ENCODE measurements around the gene PTPRN2. TPM values are rescaled to one million over a fixed set of nuclear protein-coding genes. Genes with fewer than 3 reads are reported as not detected.

PTPRN2 gene
- polyA plus RNA-seq, 2 donors, result 0.37 to 0.40 TPM

DNA sequence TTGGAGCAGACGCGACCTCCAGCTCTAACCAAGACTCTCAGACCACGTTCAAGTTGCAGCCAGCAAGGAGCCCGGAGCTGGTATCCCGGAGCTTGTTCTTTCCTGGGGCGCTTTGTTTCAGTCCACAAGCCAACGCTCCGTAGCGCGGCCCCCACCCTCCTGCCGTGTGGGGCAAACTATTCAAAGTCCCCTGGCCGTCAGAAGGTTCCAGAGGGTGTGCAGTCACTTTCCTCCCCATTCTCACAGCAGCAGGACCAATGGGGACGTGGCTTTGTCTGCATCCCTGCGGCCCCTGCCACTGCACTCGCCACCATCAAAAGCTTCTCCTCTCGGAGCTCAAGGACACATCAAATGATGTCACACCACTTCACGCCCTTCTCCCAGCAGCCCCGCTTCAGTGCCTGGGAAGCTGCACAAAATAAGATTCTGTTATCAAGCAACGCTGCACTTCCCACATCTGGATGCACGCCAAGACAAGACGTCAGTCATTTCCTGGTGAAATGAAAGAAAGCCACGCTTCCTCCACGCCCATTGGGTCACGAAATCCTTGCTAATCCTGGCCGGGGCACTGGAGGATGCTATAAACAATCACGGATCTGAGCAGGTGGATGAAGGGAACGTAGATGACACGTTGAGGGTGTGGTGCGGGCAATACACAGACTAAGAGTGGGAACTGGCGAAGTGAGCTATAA lies 348.2 kb downstream of the PTPRN2 start:
- Histone ChIP-seq H3K4me3 (ENCODE audit: low read depth in 1 of 2, low read length in 2 of 2) (no peak overlapping the region), H3K4me1 (ENCODE audit: control insufficient read depth in 2 of 2, insufficient read depth in 2 of 2, low read length in 1 of 2) (peaks cover 0 to 2% of the 10 kb centered on the region in 2 donors), H3K9me3 (ENCODE audit: control insufficient read depth in 2 of 2, insufficient read depth in 1 of 2, low read depth in 1 of 2, low read length in 1 of 2) (peaks cover 0 to 8% of the 10 kb centered on the region in 2 donors), H3K36me3 (ENCODE audit: control insufficient read depth in 2 of 2, insufficient read depth in 2 of 2, low read length in 1 of 2) (no peaks in the 10 kb centered on the region), H3K27me3 (ENCODE audit: control insufficient read depth in 1 of 2, insufficient read depth in 2 of 2, low read length in 2 of 2) (no peaks in the 10 kb centered on the region), H3K27ac (ENCODE audit: low read depth in 2 of 2, low read length in 1 of 2) (no peak overlapping the region)
- WGBS, 2 donors, result 53 to 57% methylated on average over 30 of the region's 30 CpGs

DNA sequence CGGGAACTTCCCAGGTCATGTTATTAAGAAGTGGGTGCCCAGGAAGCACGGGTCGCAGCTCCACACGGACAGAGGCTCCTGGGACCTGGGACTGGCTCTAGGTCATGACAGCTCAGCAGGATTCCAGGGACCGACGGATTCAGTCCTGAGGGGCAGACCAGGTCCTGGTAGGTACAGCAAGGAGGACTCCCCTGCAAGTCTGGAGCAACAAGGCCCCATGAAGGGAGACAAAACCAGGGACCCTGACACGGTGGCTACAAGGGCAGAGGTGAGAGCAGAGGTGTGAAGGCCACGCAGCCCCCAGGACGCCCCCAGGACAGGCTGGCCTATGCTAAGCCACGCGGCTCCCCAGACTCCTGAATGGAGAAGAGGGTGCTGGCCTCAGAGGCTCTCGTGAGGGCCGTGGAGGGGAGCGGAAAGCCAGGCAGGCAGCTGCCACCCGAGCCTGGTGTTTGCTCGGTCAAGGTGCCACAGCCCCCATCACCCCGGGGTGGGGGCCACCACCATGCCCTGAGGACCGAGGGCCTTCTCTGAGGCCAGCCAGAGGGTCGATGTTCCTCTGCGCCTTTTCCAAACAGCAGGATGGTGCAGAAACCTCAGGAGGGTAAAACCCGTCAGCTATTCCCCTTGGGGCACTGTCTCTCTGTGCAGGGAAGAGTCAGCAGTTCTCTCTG lies 348.9 kb downstream of the PTPRN2 start:
- H3K4me1 ChIP-seq (ENCODE audit: control insufficient read depth in 2 of 2, insufficient read depth in 2 of 2, low read length in 1 of 2), result peaks cover 0 to 2% of the 10 kb centered on the region in 2 donors
- no peaks in the 10 kb centered on the region for H3K27me3 ChIP-seq (ENCODE audit: control insufficient read depth in 1 of 2, insufficient read depth in 2 of 2, low read length in 2 of 2)
- no peaks in the 10 kb centered on the region for H3K36me3 ChIP-seq (ENCODE audit: control insufficient read depth in 2 of 2, insufficient read depth in 2 of 2, low read length in 1 of 2)
- H3K27ac ChIP-seq (ENCODE audit: low read depth in 2 of 2, low read length in 1 of 2), result no peak overlapping the region
- H3K9me3 ChIP-seq (ENCODE audit: control insufficient read depth in 2 of 2, insufficient read depth in 1 of 2, low read depth in 1 of 2, low read length in 1 of 2), result peaks cover 0 to 8% of the 10 kb centered on the region in 2 donors
- WGBS, 2 donors, result 74 to 80% methylated on average over 21 of the region's 21 CpGs
- H3K4me3 ChIP-seq (ENCODE audit: low read depth in 1 of 2, low read length in 2 of 2), result no peak overlapping the region

GRCh38 chr7:158237672-158238335 lies 349.8 kb downstream of the PTPRN2 start:
- no peak overlapping the region for H3K4me3 ChIP-seq (ENCODE audit: low read depth in 1 of 2, low read length in 2 of 2)
- H3K27me3 ChIP-seq (ENCODE audit: control insufficient read depth in 1 of 2, insufficient read depth in 2 of 2, low read length in 2 of 2), result no peaks in the 10 kb centered on the region
- H3K4me1 ChIP-seq (ENCODE audit: control insufficient read depth in 2 of 2, insufficient read depth in 2 of 2, low read length in 1 of 2), result peaks cover 0 to 2% of the 10 kb centered on the region in 2 donors
- H3K36me3 ChIP-seq (ENCODE audit: control insufficient read depth in 2 of 2, insufficient read depth in 2 of 2, low read length in 1 of 2), result no peaks in the 10 kb centered on the region
- 82 to 83% methylated on average over 27 of the region's 29 CpGs for WGBS, 2 donors
- H3K27ac ChIP-seq (ENCODE audit: low read depth in 2 of 2, low read length in 1 of 2), result no peak overlapping the region
- peaks cover 0 to 8% of the 10 kb centered on the region in 2 donors for H3K9me3 ChIP-seq (ENCODE audit: control insufficient read depth in 2 of 2, insufficient read depth in 1 of 2, low read depth in 1 of 2, low read length in 1 of 2)

- Histone ChIP-seq H3K27ac (ENCODE audit: low read depth in 2 of 2, low read length in 1 of 2) (no peak overlapping the region), H3K4me1 (ENCODE audit: control insufficient read depth in 2 of 2, insufficient read depth in 2 of 2, low read length in 1 of 2) (peaks cover 0 to 2% of the 10 kb centered on the region in 2 donors), H3K27me3 (ENCODE audit: control insufficient read depth in 1 of 2, insufficient read depth in 2 of 2, low read length in 2 of 2) (no peaks in the 10 kb centered on the region), H3K36me3 (ENCODE audit: control insufficient read depth in 2 of 2, insufficient read depth in 2 of 2, low read length in 1 of 2) (no peaks in the 10 kb centered on the region), H3K4me3 (ENCODE audit: low read depth in 1 of 2, low read length in 2 of 2) (no peak overlapping the region), H3K9me3 (ENCODE audit: control insufficient read depth in 2 of 2, insufficient read depth in 1 of 2, low read depth in 1 of 2, low read length in 1 of 2) (peaks cover 0 to 8% of the 10 kb centered on the region in 2 donors)
- 89 to 90% methylated on average over 11 of the region's 11 CpGs for WGBS, 2 donors
Measured at GRCh38 chr7:158236400-158236799, 351.2 kb downstream of the PTPRN2 start.

GRCh38 chr7:158235862-158236261 lies 351.8 kb downstream of the PTPRN2 start:
- peaks cover 0 to 8% of the 10 kb centered on the region in 2 donors for H3K9me3 ChIP-seq (ENCODE audit: control insufficient read depth in 2 of 2, insufficient read depth in 1 of 2, low read depth in 1 of 2, low read length in 1 of 2)

DNA sequence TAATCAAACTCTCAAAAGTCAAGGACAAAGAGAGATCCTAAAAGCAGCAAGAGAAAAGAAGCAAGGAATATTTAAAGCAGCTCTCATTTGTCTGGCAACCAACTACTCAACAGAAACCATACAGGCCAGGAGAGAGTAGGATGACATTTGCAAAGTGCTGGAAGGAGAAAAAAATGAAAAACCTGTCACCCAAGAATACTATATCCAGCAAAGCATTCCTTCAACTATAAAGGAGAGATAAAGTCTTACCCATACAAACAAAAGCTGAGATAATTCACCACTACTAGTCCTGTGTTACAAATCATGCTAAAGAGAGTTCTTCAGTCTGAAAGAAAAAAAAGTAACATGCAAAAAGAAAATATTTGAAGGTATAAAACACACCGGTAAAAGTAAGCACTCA lies 357.7 kb downstream of the PTPRN2 start:
- WGBS, 2 donors, result 95% methylated on average over 1 of the region's 1 CpG
- H3K27me3 ChIP-seq (ENCODE audit: control insufficient read depth in 1 of 2, insufficient read depth in 2 of 2, low read length in 2 of 2), result no peaks in the 10 kb centered on the region

More at GRCh38 chr7:158235862-158236261, 351.8 kb downstream of the PTPRN2 start:
- H3K27me3 ChIP-seq (ENCODE audit: control insufficient read depth in 1 of 2, insufficient read depth in 2 of 2, low read length in 2 of 2), result no peaks in the 10 kb centered on the region
- peaks cover 0 to 2% of the 10 kb centered on the region in 2 donors for H3K4me1 ChIP-seq (ENCODE audit: control insufficient read depth in 2 of 2, insufficient read depth in 2 of 2, low read length in 1 of 2)
- no peak overlapping the region for H3K4me3 ChIP-seq (ENCODE audit: low read depth in 1 of 2, low read length in 2 of 2)
- no peaks in the 10 kb centered on the region for H3K36me3 ChIP-seq (ENCODE audit: control insufficient read depth in 2 of 2, insufficient read depth in 2 of 2, low read length in 1 of 2)
- WGBS, 2 donors, result 87% methylated on average over 16 of the region's 16 CpGs
- no peak overlapping the region for H3K27ac ChIP-seq (ENCODE audit: low read depth in 2 of 2, low read length in 1 of 2)

DNA sequence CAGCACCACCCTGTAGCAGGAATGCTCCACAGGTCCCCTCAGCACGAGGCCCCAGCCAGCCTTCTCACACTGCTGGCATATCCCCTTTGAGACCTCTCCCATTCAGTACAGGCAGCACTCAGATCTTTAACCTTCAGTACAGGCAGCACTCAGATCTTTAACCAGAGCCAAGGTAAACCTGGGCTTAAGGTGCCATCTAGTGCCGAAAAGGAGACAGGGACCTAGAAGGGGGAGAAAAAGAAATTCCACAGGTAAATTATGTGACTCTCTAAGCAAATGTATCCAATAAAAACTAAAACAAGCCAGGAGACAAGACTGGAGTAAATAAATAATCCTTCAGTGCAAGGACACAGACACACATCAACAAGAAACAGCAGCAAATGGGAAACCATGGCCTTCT lies 358.6 kb downstream of the PTPRN2 start:
- Histone ChIP-seq H3K4me3 (ENCODE audit: low read depth in 1 of 2, low read length in 2 of 2) (no peak overlapping the region), H3K4me1 (ENCODE audit: control insufficient read depth in 2 of 2, insufficient read depth in 2 of 2, low read length in 1 of 2) (no peaks in the 10 kb centered on the region), H3K36me3 (ENCODE audit: control insufficient read depth in 2 of 2, insufficient read depth in 2 of 2, low read length in 1 of 2) (no peaks in the 10 kb centered on the region), H3K9me3 (ENCODE audit: control insufficient read depth in 2 of 2, insufficient read depth in 1 of 2, low read depth in 1 of 2, low read length in 1 of 2) (peaks cover 0 to 4% of the 10 kb centered on the region in 2 donors), H3K27me3 (ENCODE audit: control insufficient read depth in 1 of 2, insufficient read depth in 2 of 2, low read length in 2 of 2) (no peaks in the 10 kb centered on the region), H3K27ac (ENCODE audit: low read depth in 2 of 2, low read length in 1 of 2) (no peak overlapping the region)
- WGBS, 2 donors, result 40 to 50% methylated on average over 2 of the region's 2 CpGs

More for the DNA sequence above, 357.7 kb downstream of the PTPRN2 start:
- no peaks in the 10 kb centered on the region for H3K4me1 ChIP-seq (ENCODE audit: control insufficient read depth in 2 of 2, insufficient read depth in 2 of 2, low read length in 1 of 2)
- no peaks in the 10 kb centered on the region for H3K36me3 ChIP-seq (ENCODE audit: control insufficient read depth in 2 of 2, insufficient read depth in 2 of 2, low read length in 1 of 2)
- H3K27ac ChIP-seq (ENCODE audit: low read depth in 2 of 2, low read length in 1 of 2), result no peak overlapping the region
- no peak overlapping the region for H3K4me3 ChIP-seq (ENCODE audit: low read depth in 1 of 2, low read length in 2 of 2)
- H3K9me3 ChIP-seq (ENCODE audit: control insufficient read depth in 2 of 2, insufficient read depth in 1 of 2, low read depth in 1 of 2, low read length in 1 of 2), result peaks cover 0 to 4% of the 10 kb centered on the region in 2 donors

DNA sequence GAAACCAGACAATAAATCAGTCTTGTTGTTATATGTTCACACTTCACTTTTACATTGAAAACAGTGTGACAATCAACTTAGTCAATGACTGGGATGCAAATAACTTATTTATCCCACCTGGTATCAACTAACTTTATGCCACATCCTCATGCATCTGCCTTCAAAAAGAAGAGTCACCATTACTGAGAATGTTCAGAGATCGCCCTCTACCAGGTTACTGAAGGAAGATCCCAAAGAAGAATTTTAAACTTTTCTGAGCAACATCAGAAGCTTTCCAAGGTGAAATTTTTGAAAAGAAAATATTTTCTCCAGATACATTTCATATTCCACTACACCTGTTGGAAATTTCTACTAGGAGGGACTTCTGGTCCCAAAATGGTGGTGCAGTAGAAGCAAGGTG lies 359.5 kb downstream of the PTPRN2 start:
- no peaks in the 10 kb centered on the region for H3K4me1 ChIP-seq (ENCODE audit: control insufficient read depth in 2 of 2, insufficient read depth in 2 of 2, low read length in 1 of 2)
- H3K27me3 ChIP-seq (ENCODE audit: control insufficient read depth in 1 of 2, insufficient read depth in 2 of 2, low read length in 2 of 2), result no peaks in the 10 kb centered on the region
- no peak overlapping the region for H3K4me3 ChIP-seq (ENCODE audit: low read depth in 1 of 2, low read length in 2 of 2)
- no peak overlapping the region for H3K27ac ChIP-seq (ENCODE audit: low read depth in 2 of 2, low read length in 1 of 2)
- 91 to 94% methylated on average over 1 of the region's 1 CpG for WGBS, 2 donors
- peaks cover 0 to 4% of the 10 kb centered on the region in 2 donors for H3K9me3 ChIP-seq (ENCODE audit: control insufficient read depth in 2 of 2, insufficient read depth in 1 of 2, low read depth in 1 of 2, low read length in 1 of 2)
- no peaks in the 10 kb centered on the region for H3K36me3 ChIP-seq (ENCODE audit: control insufficient read depth in 2 of 2, insufficient read depth in 2 of 2, low read length in 1 of 2)

DNA sequence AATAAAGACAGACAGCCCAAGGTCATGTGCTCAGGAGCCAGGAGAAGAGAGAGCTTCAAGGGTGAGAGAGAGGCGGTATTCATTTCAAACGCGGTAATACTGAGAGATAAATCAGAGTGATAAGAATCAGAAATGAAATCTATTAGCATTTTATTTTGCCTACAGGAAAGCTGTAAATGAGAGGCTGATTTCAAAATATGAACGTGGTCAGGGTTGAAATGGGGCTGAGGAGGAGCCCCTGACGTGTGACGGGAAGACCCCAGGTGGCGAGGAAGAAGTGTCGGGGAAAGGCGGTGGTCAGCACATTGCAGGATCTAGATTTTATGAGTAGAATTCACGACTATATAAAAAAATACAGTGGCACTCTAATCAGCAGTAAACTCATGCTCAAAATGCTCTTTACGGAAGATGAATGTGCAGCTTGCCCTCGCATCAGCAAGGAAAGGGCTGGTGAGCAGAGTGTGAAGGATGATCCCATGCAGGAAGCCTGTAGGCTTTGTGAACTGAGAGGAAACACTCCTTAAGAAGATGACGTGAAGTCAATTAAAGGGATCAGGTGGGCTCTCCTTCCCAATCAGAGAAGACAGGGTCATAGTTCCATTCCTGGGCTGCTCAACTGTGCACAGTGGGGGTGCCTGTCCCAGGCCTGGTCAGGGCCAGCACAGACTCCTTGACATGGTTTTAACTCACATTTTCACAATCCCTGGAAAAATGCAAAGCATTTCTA lies 360.2 kb downstream of the PTPRN2 start:
- Histone ChIP-seq H3K27me3 (ENCODE audit: control insufficient read depth in 1 of 2, insufficient read depth in 2 of 2, low read length in 2 of 2) (no peaks in the 10 kb centered on the region), H3K36me3 (ENCODE audit: control insufficient read depth in 2 of 2, insufficient read depth in 2 of 2, low read length in 1 of 2) (no peaks in the 10 kb centered on the region), H3K4me1 (ENCODE audit: control insufficient read depth in 2 of 2, insufficient read depth in 2 of 2, low read length in 1 of 2) (no peaks in the 10 kb centered on the region), H3K4me3 (ENCODE audit: low read depth in 1 of 2, low read length in 2 of 2) (no peak overlapping the region), H3K27ac (ENCODE audit: low read depth in 2 of 2, low read length in 1 of 2) (no peak overlapping the region), H3K9me3 (ENCODE audit: control insufficient read depth in 2 of 2, insufficient read depth in 1 of 2, low read depth in 1 of 2, low read length in 1 of 2) (peaks cover 0 to 4% of the 10 kb centered on the region in 2 donors)
- WGBS, 2 donors, result 73 to 82% methylated on average over 13 of the region's 13 CpGs
